HL-60 (cell line): ENCODE measurements around the gene TAOK3.
A peak's percentile ranks its signal among the peaks of the same experiment; 100 is the strongest.

Source experiments
- CTCF ChIP-seq: IDR thresholded peaks from one replicate; pipeline ENCODE4 v1.5.1; 2011; ENCODE audit warnings: low read length, control low read depth, inconsistent platforms; ENCODE audit not compliant: insufficient read depth
- TF ChIP-seq, protein P1 (sequence below): IDR thresholded peaks from 2 replicates; pipeline ENCODE4 v1.6.1; 2012; ENCODE audit warnings: low read depth; ENCODE audit not compliant: insufficient replicate concordance

- TF ChIP-seq CTCF: peak; percentile 22
- TF ChIP-seq, protein P1, sequence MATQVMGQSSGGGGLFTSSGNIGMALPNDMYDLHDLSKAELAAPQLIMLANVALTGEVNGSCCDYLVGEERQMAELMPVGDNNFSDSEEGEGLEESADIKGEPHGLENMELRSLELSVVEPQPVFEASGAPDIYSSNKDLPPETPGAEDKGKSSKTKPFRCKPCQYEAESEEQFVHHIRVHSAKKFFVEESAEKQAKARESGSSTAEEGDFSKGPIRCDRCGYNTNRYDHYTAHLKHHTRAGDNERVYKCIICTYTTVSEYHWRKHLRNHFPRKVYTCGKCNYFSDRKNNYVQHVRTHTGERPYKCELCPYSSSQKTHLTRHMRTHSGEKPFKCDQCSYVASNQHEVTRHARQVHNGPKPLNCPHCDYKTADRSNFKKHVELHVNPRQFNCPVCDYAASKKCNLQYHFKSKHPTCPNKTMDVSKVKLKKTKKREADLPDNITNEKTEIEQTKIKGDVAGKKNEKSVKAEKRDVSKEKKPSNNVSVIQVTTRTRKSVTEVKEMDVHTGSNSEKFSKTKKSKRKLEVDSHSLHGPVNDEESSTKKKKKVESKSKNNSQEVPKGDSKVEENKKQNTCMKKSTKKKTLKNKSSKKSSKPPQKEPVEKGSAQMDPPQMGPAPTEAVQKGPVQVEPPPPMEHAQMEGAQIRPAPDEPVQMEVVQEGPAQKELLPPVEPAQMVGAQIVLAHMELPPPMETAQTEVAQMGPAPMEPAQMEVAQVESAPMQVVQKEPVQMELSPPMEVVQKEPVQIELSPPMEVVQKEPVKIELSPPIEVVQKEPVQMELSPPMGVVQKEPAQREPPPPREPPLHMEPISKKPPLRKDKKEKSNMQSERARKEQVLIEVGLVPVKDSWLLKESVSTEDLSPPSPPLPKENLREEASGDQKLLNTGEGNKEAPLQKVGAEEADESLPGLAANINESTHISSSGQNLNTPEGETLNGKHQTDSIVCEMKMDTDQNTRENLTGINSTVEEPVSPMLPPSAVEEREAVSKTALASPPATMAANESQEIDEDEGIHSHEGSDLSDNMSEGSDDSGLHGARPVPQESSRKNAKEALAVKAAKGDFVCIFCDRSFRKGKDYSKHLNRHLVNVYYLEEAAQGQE: no peak
These were observed 251.9 kb downstream of the TAOK3 start for GRCh38 chr12:118120579-118121363.
